HG02623 (cell line): Measurements from ENCODE around the gene TMEM131L.
"Not testable (repeated sequence)": the region's sequence is repeated elsewhere in the genome, so short reads cannot be mapped to it uniquely, and the experiment has no call there.

Experiments used
- ATAC-seq: cut with Tn5 transposase; IDR thresholded peaks from one replicate; pipeline ENCODE4 v1.9.1; 2021; ENCODE audit warnings: moderate library complexity; ENCODE audit not compliant: unreplicated experiment

The TMEM131L gene

GRCh38 chr4:153602758-153603157, 136.6 kb downstream of the TMEM131L start:
- ATAC-seq = no peak

DNA sequence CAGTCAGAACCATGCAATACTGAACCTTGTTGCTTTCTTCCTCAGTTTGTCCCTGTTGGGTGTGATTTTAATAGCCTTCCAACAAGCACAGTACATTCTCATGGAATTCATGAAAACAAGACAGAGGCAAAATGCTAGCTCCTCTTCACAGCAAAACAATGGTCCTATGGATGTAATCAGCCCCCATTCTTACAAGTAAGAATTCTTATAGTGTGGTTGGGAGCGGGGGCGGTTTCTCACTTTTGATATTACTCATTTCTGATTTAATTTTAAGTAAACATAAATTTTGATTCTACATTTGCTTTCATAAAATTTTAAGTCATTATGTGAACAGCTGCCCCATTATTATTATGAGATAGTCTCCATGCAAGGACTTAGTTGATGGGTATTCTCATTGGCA, 137.1 kb downstream of the TMEM131L start:
- ATAC-seq = no peak

- no peak for ATAC-seq
Measured at GRCh38 chr4:153603835-153604234, 137.7 kb downstream of the TMEM131L start.

GRCh38 chr4:153609070-153609469, 142.9 kb downstream of the TMEM131L start:
- not testable (repeated sequence) for ATAC-seq

GRCh38 chr4:153610623-153611376, 144.6 kb downstream of the TMEM131L start:
- no peak for ATAC-seq

GRCh38 chr4:153611679-153612078, 145.5 kb downstream of the TMEM131L start:
- ATAC-seq = no peak

- no peak for ATAC-seq
Measured at GRCh38 chr4:153612878-153613277, 146.7 kb downstream of the TMEM131L start.

DNA sequence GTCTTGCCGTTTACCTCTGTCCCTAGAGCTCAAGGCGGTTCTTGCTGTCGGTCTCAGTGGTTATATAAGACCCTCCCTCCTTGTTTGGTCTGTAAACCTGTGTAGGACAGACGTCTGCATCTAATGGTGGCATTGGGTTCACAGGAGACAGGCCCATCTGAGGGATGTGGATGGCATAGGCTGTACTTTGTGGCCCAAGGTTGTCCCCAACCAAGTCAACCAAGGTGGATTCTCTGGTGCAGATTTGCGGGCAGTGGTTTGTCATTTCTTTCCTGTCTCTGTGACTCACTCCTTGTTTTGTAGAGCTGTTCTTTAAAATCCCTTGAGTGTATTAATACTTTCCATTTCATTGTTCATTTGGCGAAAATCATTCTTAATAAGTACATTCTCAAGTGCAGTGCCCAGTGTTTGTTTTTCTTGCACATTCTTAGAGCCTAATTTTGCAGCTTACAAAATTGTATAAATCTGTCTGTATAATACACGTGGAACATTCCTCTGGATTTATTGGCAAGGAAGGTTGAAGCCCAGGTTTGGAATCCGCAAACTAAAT, 149.9 kb downstream of the TMEM131L start:
- ATAC-seq = no peak

- ATAC-seq = no peak
Measured at GRCh38 chr4:153618833-153619232, 152.7 kb downstream of the TMEM131L start.

- no peak for ATAC-seq
Measured at GRCh38 chr4:153619811-153620210, 153.7 kb downstream of the TMEM131L start.

DNA sequence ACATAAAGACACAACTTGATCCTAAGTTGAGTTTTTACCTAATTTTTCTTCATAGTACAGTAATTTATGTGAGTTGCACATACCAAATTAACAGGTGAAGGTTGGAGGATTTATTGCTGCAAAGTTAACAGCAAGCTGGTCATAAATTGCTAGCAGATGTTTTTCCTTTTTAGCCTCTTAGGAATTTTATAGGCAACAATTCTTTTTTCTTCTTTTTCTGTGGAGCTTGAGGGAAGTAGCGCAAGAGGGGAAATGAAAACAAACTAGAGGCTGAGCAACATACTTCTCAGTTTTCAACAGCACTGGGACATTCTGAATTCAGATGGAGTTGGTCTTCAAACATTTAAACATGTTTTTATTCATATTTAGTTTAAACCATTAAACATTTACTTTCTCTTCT, 154.2 kb downstream of the TMEM131L start:
- ATAC-seq = no peak

GRCh38 chr4:153622093-153622492, 155.9 kb downstream of the TMEM131L start:
- ATAC-seq = no peak

DNA sequence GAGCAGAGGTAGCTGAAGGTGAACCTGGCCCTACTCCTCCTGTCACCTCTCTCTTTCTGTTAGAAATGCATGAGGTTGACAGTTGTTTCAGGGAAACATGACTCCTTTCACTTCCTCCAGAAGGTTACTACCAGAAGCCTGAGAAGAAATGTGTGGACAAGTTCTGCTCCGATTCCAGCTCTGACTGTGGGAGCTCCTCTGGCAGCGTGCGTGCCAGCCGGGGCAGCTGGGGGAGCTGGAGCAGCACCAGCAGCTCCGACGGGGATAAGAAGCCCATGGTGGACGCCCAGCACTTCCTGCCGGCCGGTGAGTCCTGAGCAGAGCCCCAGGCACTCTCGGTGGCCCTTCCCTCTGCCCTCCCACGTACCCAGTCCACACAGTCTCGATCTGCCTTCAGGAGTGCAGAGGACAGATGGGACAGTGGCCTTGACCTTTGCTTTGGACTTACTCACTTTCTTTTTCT, 156.6 kb downstream of the TMEM131L start:
- ATAC-seq = no peak

- no peak for ATAC-seq
Measured at GRCh38 chr4:153623491-153623890, 157.3 kb downstream of the TMEM131L start.

- ATAC-seq = no peak
Measured at GRCh38 chr4:153628796-153629315, 162.7 kb downstream of the TMEM131L start.

- ATAC-seq = no peak
Measured at GRCh38 chr4:153629776-153630175, 163.6 kb downstream of the TMEM131L start.

DNA sequence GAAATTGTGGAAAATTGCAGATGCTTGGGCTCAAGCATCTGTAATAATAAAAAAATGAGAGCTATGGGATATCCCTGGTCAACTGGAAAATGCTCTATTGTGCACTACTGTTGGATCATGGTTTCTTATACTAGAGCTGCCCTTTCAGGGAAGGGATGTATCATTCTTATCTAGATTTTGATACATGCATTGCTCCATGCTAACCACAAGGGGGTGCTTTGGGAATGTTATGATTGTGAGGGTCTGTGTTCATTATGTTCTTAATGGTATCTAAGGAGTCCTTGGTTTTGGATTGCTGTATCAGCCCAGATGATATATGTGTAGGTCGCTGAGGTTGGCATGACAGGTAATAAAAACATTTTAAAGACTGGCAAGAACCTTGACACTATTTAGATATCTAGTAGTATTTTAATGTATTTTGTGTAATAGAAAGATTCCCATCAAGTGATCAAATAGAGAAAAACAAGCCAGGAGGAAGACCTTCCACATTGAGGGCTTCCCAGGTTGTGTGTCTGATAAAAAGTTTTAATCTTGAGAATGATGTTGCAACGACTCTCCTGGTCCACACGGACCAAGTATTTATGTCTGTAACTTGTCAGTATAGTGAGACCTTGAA, 168.7 kb downstream of the TMEM131L start:
- ATAC-seq = no peak

DNA sequence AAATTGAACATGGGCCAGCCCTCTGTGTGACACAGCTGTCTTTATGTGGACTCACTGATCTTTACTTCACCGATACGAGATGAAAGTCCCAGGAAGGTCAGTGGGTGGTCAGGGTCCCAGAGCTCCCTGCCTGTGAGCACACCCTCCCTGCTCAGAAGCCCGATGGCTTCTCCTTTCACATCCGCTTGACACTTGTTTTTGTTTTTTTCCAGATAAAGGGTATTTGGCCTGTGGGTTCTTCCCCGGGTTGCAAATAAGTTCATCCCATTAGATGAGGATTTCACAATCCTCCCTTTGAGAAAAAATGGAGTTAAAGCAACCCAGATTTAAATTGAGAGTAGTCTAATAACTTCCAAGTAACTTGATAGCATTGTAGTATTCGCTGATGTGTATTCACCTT, 169.7 kb downstream of the TMEM131L start:
- no peak for ATAC-seq

DNA sequence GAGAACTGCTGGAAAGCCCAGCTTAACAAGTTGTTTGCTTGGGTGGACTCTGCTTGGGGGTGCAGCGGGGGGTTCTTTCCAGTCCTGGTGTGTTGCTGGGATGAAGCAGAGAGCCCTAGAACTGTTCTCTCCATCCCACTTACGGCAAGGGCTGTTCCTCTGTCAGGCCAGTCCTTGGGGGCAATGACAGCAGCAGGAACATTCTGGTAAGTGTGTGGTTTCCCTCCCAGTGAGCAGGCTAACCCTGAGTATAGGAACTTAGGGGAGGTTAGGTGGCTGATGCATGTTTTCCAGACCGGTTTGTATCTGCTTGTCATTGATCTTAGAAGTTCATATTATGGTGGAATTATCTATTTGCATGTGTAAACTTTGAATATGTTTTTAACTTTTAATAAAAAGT, 171.0 kb downstream of the TMEM131L start:
- no peak for ATAC-seq

DNA sequence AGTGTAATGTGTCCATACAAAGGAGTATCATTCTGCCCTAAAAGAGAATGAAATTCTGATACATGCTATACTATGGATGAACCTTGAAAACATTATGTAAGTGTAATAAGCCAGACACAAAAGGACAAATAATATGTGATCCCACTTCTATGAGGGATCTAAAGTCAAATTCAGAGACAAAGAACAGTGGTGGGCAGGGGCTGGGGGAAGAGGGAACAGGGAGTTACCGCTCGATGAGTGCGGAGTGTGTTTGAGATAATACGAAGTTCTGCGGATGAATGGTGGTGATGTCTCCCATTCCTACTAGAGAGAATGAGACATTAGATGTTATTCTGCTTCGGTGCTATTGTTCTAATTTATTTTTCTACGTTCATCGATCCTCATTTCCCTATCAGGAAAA, 171.9 kb downstream of the TMEM131L start:
- no peak for ATAC-seq

GRCh38 chr4:153638999-153639398, 172.8 kb downstream of the TMEM131L start:
- ATAC-seq = no peak
